Measurements from ENCODE around the gene ARPIN.
A peak's percentile ranks its signal among the peaks of the same experiment; 100 is the strongest.

Gene ARPIN

GRCh38 chr15:89864958-89865739 is 47.6 kb downstream of the ARPIN start:
- Histone ChIP-seq H3K4me1 (ENCODE audit: low read depth, poor library complexity, severe bottlenecking) (peaks cover 57% of the 10 kb centered on the region), H3K9ac (no peak overlapping the region), H3K36me3 (ENCODE audit: insufficient read depth) (no peaks in the 10 kb centered on the region), H3K4me2 (no peak overlapping the region; the same call in 1 of the 2 replicates), H3K79me2 (ENCODE audit: insufficient read depth, low read depth) (no peaks in the 10 kb centered on the region; the same call in 1 of the 2 replicates), H3K4me3 (IDR thresholded peaks at IDR 0.05; ENCODE audit: insufficient read depth, low read depth, low read length) (no peak overlapping the region), H3K27ac (no peak overlapping the region), H4K20me1 (ENCODE audit: insufficient read depth) (no peaks in the 10 kb centered on the region), H2AFZ (ENCODE audit: low read depth) (no peak overlapping the region), H3K27me3 (ENCODE audit: insufficient read depth, low read depth) (no peaks in the 10 kb centered on the region)
- TF ChIP-seq, protein P1, sequence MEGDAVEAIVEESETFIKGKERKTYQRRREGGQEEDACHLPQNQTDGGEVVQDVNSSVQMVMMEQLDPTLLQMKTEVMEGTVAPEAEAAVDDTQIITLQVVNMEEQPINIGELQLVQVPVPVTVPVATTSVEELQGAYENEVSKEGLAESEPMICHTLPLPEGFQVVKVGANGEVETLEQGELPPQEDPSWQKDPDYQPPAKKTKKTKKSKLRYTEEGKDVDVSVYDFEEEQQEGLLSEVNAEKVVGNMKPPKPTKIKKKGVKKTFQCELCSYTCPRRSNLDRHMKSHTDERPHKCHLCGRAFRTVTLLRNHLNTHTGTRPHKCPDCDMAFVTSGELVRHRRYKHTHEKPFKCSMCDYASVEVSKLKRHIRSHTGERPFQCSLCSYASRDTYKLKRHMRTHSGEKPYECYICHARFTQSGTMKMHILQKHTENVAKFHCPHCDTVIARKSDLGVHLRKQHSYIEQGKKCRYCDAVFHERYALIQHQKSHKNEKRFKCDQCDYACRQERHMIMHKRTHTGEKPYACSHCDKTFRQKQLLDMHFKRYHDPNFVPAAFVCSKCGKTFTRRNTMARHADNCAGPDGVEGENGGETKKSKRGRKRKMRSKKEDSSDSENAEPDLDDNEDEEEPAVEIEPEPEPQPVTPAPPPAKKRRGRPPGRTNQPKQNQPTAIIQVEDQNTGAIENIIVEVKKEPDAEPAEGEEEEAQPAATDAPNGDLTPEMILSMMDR (conservative IDR thresholded peaks at IDR 0.05; ENCODE audit: low read depth, low read length): no peak

- H3K4me2 ChIP-seq: peak overlapping the region; percentile 8; the same call in 1 of the 2 replicates
- no peak overlapping the region for H2AFZ ChIP-seq (ENCODE audit: low read depth)
- peak overlapping the region; percentile 77; the same call in 1 of the 2 replicates for H3K27ac ChIP-seq
- peaks cover 70% of the 10 kb centered on the region for H3K4me1 ChIP-seq (ENCODE audit: low read depth, poor library complexity, severe bottlenecking)
- H3K4me3 ChIP-seq (IDR thresholded peaks at IDR 0.05; ENCODE audit: insufficient read depth, low read depth, low read length): no peak overlapping the region
- H3K36me3 ChIP-seq (ENCODE audit: insufficient read depth): no peaks in the 10 kb centered on the region
- H3K27me3 ChIP-seq (ENCODE audit: insufficient read depth, low read depth): no peaks in the 10 kb centered on the region
- TF ChIP-seq, protein P1 (conservative IDR thresholded peaks at IDR 0.05; ENCODE audit: low read depth, low read length): no peak
- H3K79me2 ChIP-seq (ENCODE audit: insufficient read depth, low read depth): no peaks in the 10 kb centered on the region; the same call in 1 of the 2 replicates
- H4K20me1 ChIP-seq (ENCODE audit: insufficient read depth): no peaks in the 10 kb centered on the region
- no peak overlapping the region for H3K9ac ChIP-seq
Observed at GRCh38 chr15:89863918-89864317, 48.8 kb downstream of the ARPIN start.

GRCh38 chr15:89860891-89861290 is 51.9 kb downstream of the ARPIN start:
- no peak overlapping the region for H2AFZ ChIP-seq (ENCODE audit: low read depth)
- H3K4me1 ChIP-seq (ENCODE audit: low read depth, poor library complexity, severe bottlenecking): peaks cover 85% of the 10 kb centered on the region
- no peak overlapping the region for H3K4me3 ChIP-seq (IDR thresholded peaks at IDR 0.05; ENCODE audit: insufficient read depth, low read depth, low read length)
- H3K4me2 ChIP-seq: peak overlapping the region; percentile 99
- no peaks in the 10 kb centered on the region for H3K36me3 ChIP-seq (ENCODE audit: insufficient read depth)
- H3K9ac ChIP-seq: peak overlapping the region; percentile 45; the same call in 1 of the 2 replicates
- TF ChIP-seq, protein P1 (conservative IDR thresholded peaks at IDR 0.05; ENCODE audit: low read depth, low read length): no peak
- H4K20me1 ChIP-seq (ENCODE audit: insufficient read depth): no peaks in the 10 kb centered on the region
- H3K27ac ChIP-seq: peak overlapping the region; percentile 77
- H3K79me2 ChIP-seq (ENCODE audit: insufficient read depth, low read depth): no peaks in the 10 kb centered on the region; the same call in 1 of the 2 replicates
- H3K27me3 ChIP-seq (ENCODE audit: insufficient read depth, low read depth): no peaks in the 10 kb centered on the region

DNA sequence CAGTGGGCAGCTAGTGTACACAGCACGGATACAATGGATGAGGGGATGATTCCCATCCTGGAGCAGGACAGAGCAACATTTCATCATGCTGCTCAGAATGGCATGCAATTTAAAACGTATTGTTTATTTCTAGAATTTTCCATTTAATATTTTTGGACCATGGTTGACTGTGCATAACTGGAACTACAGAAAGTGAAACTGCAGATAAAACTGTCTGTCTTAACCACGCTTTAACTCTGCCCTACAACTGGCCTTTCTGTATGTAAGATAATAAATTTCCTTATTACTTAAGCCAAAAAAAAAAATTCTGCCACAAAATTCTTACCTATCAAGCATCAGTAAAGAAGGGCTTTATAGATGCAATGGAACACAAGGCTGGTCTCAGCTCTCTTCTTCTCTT is 52.3 kb downstream of the ARPIN start:
- Histone ChIP-seq H3K4me3 (IDR thresholded peaks at IDR 0.05; ENCODE audit: insufficient read depth, low read depth, low read length) (no peak overlapping the region), H3K27me3 (ENCODE audit: insufficient read depth, low read depth) (no peaks in the 10 kb centered on the region), H3K4me1 (ENCODE audit: low read depth, poor library complexity, severe bottlenecking) (peaks cover 82% of the 10 kb centered on the region), H2AFZ (ENCODE audit: low read depth) (no peak overlapping the region), H3K36me3 (ENCODE audit: insufficient read depth) (no peaks in the 10 kb centered on the region), H3K9ac (peak overlapping the region; percentile 45; the same call in 1 of the 2 replicates), H3K79me2 (ENCODE audit: insufficient read depth, low read depth) (no peaks in the 10 kb centered on the region; the same call in 1 of the 2 replicates), H3K27ac (peak overlapping the region; percentile 77), H3K4me2 (peak overlapping the region; percentile 99), H4K20me1 (ENCODE audit: insufficient read depth) (no peaks in the 10 kb centered on the region)
- TF ChIP-seq, protein P1 (conservative IDR thresholded peaks at IDR 0.05; ENCODE audit: low read depth, low read length): no peak
